ENCODE data around the gene INO80B.
"Not testable (repeated sequence)": the region's sequence is repeated elsewhere in the genome, so short reads cannot be mapped to it uniquely, and the experiment has no call there.

Gene INO80B

DNA sequence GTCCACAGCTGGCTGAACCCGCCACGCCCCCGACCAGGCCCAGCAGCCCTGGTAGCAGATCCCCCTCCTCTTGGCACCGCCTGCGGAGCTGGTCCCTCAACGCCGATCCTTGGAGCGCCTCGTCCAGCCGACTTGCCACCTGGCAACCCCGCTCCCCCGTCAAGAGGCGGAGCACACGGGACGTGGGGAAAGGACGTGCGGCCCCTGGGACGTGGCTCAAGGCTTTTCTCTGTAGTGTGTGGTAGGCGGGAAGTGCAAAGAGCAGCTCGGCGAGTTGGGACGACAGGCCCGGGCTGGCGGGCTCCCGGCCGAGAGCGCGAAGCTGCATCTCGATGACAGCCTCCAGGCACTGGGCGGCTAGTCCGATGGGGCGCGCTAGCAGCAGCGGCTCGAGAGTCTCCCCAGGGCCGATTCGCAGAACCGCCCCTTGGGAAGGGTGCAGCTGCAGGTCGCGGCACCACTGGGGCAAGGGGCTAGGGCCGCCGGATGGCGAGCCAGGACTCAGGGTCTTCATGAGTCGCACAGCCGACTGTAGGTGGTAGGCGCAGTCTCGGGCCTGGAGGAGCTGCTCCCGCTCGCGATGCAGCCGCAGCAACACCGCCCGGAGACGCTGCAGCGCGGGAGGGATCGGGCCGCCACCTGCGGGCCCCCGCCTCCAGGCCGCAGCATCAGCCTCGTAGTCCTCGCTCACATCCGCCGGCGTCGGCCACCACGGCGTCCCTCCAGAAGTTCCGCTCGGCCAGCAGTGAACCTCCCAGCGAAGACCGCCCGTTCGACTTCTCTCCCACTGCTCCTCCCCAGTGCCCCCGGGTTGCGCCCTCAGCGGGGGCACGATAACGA, 27.3 kb downstream of the INO80B start:
- peak; percentile 55 for DNase-seq (ENCODE audit: low read depth)

GRCh38 chr2:74482801-74483674, 28.2 kb downstream of the INO80B start, which contains the start of the genes CCDC142 and TTC31:
TSS of gene CCDC142 (minus strand) at chr2:74482998. CDS start at chr2:74482837, 161 bp downstream.
TSS of gene TTC31 (plus strand) at chr2:74483081. CDS start at chr2:74483096, 15 bp downstream.
- DNase-seq (ENCODE audit: low read depth), result peak; percentile 87

DNA sequence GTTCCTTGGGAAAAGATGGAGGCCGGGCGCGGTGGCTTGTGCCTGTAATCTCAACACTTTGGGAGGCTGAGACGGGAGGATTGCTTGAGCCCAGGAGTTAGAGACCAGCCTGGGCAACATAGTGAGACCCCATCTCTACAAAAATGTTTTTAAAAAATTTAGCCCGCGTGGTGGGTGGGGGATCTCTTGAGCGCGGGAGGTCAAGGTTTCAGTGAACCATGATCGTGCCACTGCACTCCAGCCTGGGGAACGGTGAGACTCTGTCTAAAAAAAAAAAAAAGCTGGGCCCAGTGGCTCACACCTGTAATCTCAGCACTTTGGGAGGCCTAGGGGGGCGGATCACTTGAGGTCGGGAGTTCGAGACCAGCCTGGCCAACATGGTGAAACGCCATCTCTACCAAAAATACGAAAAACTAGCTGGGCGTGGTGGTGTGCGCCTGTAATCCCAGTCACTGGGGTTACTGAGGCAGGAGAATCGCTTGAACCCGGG, 28.8 kb downstream of the INO80B start:
- not testable (repeated sequence) for DNase-seq (ENCODE audit: low read depth)

DNA sequence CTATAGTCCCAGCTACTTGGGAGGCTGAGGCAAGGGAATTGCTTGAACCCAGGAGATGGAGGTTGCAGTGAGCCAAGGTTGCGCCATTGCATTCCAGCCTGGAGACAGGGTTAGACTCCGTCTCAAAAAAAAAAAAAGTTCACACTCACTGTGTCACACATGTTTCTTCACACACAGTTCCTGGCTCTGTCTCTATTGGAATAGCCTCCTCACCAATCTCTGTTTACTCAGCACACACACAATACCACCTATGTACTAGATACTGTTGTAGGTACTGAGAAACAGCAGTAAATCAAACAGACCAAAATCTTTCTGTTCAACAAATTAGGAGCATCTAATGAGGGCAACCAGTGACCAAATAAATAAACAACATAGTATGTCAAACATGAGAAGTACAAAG, 31.3 kb downstream of the INO80B start:
- DNase-seq (ENCODE audit: low read depth), result no peak

DNA sequence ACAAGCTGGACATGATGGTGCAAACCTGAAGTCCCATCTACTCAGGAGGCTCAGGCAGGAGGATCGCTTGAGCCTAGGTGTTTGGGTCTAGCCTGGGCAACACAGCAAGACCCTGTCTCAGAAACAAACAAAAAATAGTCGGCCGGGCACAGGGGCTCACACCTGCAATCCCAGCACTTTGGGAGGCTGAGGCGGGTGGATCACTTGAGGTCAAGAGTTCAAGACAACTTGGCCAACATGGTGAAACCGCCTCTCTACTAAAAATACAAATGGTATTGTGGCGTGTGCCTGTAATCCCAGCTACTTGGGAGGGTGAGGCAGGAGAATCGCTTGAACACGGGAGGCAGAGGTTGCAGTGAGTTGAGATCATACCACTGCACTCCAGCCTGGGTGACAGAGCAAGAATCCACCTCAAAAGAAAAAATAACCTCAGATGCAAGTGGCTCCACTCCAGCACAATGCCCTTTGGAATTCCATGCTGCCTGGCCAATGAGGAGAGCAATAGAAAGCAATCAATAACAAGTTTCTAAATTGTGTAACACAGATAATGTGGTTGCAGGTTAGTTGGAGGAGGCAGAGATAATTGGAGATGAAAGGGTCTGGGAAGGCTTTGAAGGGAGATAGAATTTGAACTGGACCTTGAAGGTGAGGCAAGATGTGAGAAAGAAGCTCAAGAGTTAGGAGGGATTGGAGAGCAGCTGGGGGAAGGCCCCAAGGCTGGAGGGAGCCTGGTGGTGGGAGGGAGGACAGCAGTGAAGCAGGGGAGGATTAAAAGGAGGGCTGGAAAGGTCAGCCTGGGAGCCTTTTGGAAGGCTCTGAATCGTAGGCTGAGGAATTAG, 34.0 kb downstream of the INO80B start:
- DNase-seq (ENCODE audit: low read depth), result no peak

DNA sequence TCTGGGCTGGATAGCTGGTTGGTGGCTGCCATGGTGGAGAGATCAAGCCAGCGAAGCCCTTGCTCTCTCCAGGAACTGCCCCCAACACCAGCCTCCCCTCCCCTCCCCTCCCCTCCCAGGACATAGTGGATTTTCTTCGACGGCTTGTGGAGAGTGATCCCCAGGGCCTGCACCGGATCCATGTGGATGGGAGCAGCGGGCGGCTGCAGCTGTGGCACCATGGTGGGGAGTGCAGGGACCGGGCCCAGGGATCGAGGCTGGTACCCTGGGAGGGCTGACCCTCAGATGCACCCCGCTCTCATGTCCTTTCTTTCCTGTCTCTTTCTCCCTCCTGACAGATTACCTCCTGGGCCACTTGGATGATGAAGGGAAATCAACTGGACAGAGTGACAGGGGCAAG, 35.0 kb downstream of the INO80B start:
- no peak for DNase-seq (ENCODE audit: low read depth)

GRCh38 chr2:74491648-74492544, 37.0 kb downstream of the INO80B start:
- DNase-seq (ENCODE audit: low read depth), result no peak

DNA sequence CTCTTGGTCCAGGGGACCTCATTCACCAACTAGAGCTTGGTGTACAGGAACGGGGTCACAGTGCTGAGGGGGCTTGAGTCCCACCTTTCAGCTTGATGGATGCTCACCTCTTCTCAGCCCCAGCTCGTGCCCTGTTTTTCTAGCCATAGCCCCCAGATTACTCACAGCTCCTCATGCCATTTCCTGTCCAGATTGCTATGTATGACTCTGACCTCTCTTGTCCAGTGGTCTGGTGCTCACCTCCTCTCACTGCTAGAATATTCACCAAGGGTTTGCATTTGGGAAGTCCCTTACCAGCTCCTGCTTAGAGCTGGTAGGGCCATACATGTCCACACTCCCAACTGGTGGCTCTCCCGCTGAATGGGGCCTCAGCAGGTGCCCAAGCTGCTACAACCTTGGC, 38.7 kb downstream of the INO80B start:
- no peak for DNase-seq (ENCODE audit: low read depth)

- DNase-seq (ENCODE audit: low read depth), result no peak
Measured at GRCh38 chr2:74495440-74495839, 40.6 kb downstream of the INO80B start.

GRCh38 chr2:74496997-74497776, 42.3 kb downstream of the INO80B start:
- DNase-seq (ENCODE audit: low read depth), result no peak

GRCh38 chr2:74497777-74498499, 43.1 kb downstream of the INO80B start:
- no peak for DNase-seq (ENCODE audit: low read depth)

DNA sequence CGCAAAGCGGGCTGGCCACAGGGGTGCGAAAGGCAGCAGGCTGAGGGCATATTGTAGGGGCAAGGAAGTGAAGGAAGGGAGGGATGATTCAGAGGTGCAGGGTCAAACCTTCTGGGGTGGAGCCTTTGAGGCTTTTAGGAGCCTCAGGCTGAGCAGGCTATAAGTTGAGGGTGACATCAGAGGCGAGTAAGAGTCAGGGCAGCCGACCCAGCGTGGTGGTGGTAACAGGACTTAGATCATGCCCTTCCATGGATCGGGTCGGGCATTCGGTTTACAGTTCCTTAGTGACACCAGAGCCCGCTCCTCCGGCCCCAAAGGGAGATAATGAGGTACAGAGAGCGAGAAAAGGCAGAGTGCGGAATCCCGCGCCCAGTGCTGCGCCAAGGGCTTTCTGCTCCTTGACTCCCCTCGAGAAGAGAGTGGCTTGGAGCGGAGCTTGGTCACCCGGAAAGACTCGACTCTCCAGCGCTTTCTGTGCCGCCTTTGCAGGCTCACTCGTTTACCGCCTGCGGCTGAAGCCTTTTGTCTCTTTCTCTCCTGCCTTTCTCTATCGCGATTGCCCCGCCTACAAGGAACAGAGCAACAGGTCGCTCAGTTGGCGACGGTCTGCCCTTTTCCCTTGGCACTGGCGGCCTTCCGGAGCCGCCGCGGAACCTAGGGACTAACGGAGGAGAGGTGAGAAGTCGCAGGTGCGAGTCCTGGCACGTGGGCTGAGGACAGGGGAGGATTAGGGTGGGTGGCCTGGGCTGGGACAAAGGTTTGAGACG, 43.8 kb downstream of the INO80B start:
- DNase-seq (ENCODE audit: low read depth), result no peak

- no peak for DNase-seq (ENCODE audit: low read depth)
Measured at GRCh38 chr2:74499267-74499939, 44.5 kb downstream of the INO80B start, which contains the start of gene LBX2. TSS of gene LBX2 (minus strand) at chr2:74499603. CDS start at chr2:74499537, 66 bp downstream.

DNA sequence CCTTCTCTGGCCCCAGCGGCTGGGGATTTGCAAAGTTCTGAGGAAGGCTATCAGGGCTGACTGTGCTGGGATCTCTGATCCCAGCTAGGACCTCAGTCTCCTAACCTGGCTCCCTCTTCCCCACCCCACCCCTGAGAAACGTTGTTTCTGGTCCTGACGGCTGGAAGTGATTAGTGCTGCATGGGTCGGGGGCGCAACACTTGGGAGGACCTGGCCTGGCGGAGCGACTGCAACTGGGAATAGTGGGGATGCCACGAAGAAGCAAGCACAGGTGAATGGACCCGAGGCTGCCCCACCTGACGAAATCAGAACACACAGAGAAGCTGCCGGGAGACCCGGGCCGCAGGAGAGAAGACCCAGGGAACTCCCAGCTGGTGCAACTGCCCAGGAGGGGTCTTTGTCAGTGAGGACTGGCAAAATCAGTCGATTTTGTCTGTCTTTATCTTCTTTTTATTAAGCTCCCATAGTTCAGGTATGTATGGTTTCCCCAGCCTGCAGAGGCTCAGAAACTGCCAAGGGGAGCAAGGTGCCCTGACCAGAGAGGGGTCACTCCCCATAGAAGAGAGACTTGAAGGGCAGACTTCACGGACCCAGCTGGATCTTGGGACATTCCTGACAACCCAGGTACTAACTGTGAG, 45.2 kb downstream of the INO80B start:
- DNase-seq (ENCODE audit: low read depth), result no peak

DNA sequence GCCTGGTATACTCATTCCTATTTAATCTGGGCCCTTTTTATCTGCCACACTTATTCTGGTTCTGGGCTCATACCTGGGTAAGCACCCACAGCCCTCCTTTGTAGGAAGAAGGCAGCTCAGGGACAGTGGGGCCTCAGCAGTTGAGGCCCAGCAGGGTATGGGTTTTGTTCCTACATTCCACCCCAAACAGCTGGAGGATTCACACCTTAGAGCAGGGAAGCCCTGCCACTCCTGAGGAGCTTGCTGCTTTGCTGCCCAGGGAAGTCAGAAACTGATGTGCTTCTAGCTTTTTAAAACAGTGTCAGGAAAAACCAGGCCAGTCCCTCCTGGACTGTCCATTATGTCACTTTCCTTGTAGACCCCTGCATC, 45.7 kb downstream of the INO80B start:
- no peak for DNase-seq (ENCODE audit: low read depth)

GRCh38 chr2:74501335-74502071, 46.6 kb downstream of the INO80B start:
- DNase-seq (ENCODE audit: low read depth), result no peak

Data from activated T-cell treated with anti-CD3 and anti-CD28 coated beads for 48 hours (primary cell).